ENCODE data around the gene PDE4D.

DNA sequence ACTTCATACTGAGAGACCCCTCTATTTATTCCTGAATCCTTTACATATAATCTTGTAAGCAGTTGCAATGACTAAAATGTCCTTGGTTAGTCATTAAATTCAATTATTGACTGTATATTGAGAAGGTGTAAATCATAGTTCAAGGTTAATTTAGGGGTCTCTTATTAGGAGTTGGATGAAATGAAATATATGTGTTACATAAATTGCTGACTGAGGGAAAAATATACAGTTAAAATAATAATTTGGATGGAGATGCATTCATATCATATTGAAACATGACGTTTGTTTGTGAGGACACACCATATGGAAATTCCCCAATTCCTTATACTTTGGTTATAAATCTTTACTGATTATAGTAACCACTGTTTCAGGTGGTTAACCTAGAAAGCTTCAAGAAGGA, 430.6 kb downstream of the PDE4D start:
- no peak for TF ChIP-seq POLR2A (IDR thresholded peaks at IDR 0.05)
- TF ChIP-seq, protein P1, sequence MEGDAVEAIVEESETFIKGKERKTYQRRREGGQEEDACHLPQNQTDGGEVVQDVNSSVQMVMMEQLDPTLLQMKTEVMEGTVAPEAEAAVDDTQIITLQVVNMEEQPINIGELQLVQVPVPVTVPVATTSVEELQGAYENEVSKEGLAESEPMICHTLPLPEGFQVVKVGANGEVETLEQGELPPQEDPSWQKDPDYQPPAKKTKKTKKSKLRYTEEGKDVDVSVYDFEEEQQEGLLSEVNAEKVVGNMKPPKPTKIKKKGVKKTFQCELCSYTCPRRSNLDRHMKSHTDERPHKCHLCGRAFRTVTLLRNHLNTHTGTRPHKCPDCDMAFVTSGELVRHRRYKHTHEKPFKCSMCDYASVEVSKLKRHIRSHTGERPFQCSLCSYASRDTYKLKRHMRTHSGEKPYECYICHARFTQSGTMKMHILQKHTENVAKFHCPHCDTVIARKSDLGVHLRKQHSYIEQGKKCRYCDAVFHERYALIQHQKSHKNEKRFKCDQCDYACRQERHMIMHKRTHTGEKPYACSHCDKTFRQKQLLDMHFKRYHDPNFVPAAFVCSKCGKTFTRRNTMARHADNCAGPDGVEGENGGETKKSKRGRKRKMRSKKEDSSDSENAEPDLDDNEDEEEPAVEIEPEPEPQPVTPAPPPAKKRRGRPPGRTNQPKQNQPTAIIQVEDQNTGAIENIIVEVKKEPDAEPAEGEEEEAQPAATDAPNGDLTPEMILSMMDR (IDR thresholded peaks at IDR 0.05): no peak
- no peak for TF ChIP-seq EP300 (IDR thresholded peaks at IDR 0.05)

Measured in tibial nerve (tissue), 4 donors.